Activated naive CD4-positive, alpha-beta T cell treated with anti-CD3 and anti-CD28 coated beads, Interleukin-2, amount 50 U/mL, for 16 hours (primary cell): Measurements from ENCODE around the gene WT1.
"Not testable (repeated sequence)": the region's sequence is repeated elsewhere in the genome, so short reads cannot be mapped to it uniquely, and the experiment has no call there.

Source experiments
- DNase-seq: peaks from one replicate; pipeline ENCODE4 v3.0.0-alpha.2; 2020

The WT1 gene

DNA sequence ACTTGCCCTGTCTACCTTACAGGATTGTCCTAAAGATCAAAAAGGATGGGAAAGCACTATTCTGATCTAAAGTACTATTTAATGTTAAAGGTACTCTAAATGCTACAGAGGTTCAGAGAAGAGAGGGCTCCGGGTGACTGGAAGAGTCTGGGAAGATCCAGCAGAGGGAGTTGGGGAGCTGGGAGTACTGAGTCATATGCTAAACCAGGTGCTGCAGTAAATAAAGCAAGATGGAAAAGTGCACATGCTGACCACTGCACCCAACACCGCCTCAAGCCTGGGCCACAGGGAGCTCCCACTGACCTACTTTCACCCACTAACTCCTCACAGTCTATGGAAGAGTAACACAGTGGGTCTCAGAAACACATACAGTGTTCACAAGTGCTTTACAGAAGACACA is 49.3 kb downstream of the WT1 start:
- no peak for DNase-seq

DNA sequence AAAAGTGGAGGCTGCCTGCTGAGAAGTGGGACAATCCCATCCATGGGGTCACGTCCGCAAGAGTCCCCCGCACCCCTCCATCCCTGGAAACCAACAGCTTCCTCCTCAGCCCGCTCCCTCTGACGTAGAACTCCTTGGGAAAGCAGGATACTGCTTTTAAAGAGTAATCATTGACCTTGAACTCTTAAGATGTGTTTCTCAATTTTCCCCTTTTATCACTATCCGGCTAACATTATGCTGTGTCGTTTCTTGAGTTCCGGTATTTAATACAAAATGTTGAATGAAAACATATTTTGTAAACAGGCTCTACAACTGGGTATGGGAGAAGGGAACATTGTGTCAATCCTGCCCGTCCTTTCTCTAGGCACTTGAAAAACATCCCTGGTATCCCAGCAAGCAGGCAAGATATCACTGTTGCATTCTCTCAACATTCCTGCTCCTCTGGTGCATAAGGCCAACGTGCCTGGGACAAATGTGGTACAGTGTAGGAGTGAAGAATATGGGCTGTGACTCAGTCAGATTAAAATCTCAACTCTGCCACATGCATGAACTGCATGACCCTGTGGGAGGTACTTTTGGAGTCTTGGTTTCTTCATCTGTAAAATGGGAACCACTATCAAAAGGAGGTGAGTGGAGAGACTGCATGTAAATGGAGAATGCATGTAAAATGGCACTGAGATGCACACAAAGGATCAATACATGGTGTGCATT is 52.8 kb downstream of the WT1 start:
- no peak for DNase-seq

DNA sequence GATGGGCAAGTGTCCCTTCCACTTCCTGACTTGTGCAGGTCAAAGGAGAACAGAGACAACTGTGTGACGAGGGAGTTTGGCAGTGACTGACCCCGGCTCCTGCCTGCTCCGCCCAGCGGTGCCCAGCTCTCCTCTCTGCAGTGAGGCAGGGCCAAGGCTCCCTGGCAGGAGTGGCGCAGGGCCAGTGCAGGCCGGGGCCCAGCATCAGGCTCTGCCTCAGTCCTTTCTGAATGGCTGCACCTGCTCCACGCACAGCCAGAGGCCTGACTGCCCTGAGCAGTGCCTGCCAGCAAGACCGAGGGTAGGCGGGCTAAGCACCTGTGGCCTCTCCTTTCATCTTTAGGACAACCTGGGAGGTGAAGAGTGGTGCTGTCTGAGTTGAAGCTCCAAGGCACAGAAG is 54.2 kb downstream of the WT1 start:
- no peak for DNase-seq

DNA sequence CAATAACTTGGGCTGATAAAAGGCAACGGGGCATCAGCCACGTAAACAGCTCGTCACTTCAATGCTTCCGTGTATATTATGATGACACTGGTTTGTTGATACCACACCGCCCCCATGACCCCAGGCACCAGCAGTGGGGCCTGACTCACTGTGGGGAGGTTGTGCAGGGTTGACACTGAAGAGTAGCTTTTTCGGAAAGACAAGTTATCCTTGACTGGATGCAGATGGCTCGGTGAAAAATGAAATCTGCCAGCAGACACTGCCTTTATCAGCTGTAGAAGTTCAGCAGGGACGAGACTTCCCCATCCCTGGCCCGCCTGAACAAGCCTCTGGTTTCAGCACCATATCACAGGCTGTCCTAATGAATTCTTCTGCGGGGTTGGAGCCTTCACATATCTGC is 55.6 kb downstream of the WT1 start:
- DNase-seq: no peak

DNA sequence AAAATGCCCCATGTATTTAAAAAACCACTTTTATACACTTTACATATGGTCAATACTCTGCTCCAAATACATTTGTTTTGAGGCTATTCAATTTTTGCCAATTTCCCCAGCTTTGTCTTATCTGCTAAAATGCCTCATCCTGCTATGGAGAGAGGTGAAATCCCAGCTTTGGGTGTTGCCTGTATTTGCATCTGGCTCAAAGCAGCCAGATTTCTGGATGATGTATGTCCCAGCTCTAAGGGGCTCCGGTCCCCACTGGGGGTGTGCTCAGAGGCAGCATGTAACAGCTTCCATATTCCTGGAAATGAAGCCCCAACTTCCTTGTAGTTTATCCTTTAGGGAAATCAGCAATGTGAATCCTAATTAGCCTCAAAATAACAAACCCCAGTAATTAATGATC is 59.5 kb downstream of the WT1 start:
- no peak for DNase-seq

GRCh38 chr11:32374261-32374711 is 61.1 kb downstream of the WT1 start:
- DNase-seq: no peak

- not testable (repeated sequence) for DNase-seq
These were observed 65.4 kb downstream of the WT1 start for GRCh38 chr11:32369987-32370386.

DNA sequence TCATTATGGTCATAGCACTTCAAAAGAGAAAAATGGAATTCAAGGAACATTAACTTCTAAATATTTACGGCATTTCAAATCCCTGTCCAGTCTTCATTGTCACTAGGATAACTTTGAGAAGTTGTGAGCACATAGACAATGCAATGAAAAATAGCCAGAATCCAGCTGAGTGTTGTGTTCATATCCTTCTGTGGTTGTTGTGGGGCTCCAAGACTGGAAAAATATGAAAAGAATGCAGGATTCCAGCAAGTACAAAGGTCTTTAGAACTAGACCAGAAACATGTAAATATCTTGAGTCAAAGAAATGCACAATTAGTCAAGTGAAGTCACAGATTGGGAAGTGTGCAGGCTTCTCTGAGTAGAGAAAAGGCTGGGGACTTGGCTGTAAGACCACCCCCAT is 68.7 kb downstream of the WT1 start:
- no peak for DNase-seq

GRCh38 chr11:32365192-32365591 is 70.1 kb downstream of the WT1 start:
- no peak for DNase-seq

DNA sequence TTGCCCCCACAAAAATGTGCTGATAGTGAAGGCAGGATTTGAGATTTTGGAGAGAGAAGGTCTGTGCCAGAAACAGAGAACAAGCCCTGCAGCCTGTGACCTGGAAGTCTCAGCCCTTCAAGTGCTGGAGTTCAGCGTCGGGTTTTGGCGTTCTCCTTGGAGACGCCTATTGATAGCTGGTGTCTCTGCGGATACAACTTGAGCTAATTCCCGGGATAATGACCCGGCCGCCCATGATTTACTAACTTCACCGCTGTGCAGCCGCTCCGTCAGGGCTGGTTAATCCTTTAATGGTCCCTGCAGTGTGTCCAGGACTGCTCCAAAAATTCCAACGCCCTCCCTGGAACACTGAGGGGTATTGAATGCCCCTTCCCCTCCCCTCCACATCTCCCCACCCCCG is 76.6 kb downstream of the WT1 start:
- DNase-seq: no peak

DNA sequence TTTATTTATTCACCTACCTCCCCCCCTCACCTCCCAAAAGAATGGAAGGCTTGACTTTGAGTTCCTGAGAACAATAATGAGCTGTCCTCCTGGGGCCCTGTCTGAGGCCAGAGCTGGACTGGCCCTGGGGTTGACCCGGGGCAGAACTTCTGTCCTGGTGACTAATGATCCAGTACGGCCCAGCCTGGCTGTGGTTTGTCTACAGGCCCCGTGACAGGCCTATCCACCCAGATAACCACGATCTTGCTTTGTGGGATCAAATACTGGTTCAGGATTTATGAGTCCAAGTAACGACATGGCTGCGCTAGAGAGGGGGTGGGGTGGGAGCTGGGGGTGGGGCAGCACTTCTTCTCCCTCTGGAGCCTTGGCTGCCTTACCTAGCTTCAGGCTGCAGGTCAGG is 81.5 kb downstream of the WT1 start:
- no peak for DNase-seq

DNA sequence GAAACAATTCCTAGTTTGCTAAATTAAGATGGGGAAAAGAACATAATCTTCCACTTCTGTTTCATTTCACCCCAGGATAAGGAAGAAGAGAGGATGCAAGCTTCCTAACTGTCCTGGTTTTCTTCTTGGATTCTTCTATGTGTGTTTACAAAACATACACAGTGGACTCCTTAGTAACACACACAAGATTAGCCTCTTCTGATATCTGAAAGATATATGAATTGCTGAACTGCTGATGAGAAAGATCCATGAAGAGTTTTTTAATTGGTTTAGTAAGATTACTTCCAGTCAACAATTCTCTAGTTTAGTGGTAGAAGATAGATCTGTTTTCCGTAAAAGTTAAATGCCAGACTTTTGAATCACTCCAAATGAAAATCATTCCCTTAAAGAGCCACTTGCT is 86.8 kb downstream of the WT1 start:
- no peak for DNase-seq

GRCh38 chr11:32344946-32345345 is 90.4 kb downstream of the WT1 start:
- no peak for DNase-seq

DNA sequence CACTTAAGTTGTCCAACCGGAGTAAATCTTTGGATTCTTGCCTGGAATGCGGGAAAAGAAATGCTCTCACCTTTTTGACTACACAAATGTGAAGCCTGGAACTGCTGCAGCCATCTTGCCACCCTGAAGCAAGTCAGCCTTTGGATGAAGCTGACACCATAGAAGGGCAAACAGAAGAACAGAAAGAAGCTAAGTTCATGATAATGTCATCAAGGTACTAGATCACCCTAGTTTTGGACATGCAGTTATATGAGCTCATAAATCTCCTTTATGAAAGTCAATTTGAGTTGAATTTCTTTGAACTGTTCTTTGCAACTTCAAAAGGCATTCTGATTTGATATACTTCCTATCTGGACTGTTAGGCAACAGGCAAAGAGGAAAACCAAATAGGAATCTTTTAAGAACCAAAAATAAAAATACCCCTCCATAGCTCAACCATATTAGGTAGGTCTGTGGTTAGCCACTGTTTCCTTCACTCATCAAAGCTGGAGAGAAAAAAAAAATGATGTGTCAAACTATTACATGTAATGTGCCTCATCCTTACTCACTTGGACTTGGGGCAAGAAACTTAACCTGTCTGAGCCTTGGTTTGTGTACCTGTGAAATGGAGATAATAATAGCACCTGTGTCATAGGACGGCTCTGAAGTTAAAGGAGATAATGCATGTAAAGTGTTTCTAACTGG is 91.9 kb downstream of the WT1 start:
- DNase-seq: no peak

DNA sequence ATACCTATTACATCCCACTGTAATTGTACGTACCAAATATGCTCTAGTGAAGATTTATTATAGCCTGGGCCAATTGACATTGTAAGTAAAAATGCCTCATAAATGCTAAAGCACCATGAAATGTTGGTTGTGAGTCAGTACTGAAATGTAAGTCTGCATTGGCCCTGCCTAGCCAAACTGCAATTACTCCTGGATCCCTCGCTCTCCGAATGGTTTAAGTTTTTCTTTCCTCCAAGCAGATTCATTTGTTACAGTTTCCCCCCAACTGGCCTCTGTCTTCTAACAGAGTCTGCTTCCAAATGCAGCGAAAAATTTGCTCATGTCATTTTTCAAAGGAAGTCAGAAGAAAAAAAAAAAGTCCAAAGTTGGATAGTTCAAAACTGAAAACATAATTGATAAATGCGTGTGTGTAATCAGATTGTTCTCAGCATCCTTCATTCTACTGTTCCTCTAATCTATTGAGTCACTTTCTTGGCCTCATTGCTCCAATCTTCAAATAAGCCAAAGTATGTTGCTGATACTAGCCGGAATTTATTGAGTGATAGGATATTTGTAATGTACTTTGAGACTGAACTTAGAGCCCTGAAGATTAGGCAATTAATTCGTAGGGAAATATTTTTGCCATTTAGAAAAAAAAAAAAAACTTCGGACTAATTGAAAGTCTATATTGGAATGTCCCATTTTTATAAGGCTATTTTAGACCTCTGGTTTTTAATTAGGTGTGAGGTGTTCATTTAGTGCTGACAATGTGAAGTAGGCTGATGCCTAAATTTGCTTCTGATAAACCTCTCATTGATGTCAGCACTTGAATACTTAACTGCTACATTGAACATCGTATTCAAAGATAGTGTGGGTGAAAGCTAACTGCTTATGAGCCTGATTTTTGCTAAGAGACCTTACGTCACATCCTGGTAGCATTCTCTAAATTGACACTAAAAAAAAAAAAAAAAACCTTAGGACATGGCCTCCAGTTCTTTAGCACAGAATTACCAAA is 93.4 kb downstream of the WT1 start:
- no peak for DNase-seq

DNA sequence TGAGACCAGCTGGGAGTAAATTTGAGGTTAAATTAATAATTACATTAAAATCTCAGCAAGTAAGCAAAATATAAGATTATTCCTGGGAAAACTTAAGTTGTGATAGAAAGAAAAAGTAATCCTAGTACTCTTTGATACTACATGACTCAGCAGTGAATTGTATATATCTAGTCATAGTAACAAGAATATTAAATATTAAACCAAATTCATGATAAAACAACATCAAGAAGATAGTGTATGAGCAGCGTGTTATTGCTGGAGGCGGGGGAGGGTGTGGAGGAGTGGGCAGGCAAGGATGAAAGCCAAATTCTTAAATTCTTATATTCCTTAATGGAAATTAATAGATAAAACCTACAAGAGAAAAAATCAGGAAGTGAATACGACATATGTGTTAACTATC is 95.2 kb downstream of the WT1 start:
- no peak for DNase-seq
